ENCODE data around the gene CDK6.

The CDK6 gene

GRCh38 chr7:92826258-92826938, 10.0 kb downstream of the CDK6 start:
- no peak for DNase-seq (ENCODE audit: low read depth)

- no peak for DNase-seq (ENCODE audit: low read depth)
Observed at GRCh38 chr7:92824901-92825480, 11.4 kb downstream of the CDK6 start.

GRCh38 chr7:92824450-92824849, 11.9 kb downstream of the CDK6 start:
- DNase-seq (ENCODE audit: low read depth), result no peak

- DNase-seq (ENCODE audit: low read depth), result no peak
Observed at GRCh38 chr7:92823042-92823441, 13.3 kb downstream of the CDK6 start.

- no peak for DNase-seq (ENCODE audit: low read depth)
Observed at GRCh38 chr7:92820191-92820590, 16.2 kb downstream of the CDK6 start.

- no peak for DNase-seq (ENCODE audit: low read depth)
Observed at GRCh38 chr7:92817398-92817797, 19.0 kb downstream of the CDK6 start.

- no peak for DNase-seq (ENCODE audit: low read depth)
Observed at GRCh38 chr7:92815412-92815811, 21.0 kb downstream of the CDK6 start.

- no peak for DNase-seq (ENCODE audit: low read depth)
Observed at GRCh38 chr7:92813390-92814024, 22.9 kb downstream of the CDK6 start.

- DNase-seq (ENCODE audit: low read depth), result no peak
Observed at GRCh38 chr7:92811158-92811557, 25.2 kb downstream of the CDK6 start.

- DNase-seq (ENCODE audit: low read depth), result peak; percentile 38
Observed at GRCh38 chr7:92809760-92810573, 26.4 kb downstream of the CDK6 start.

GRCh38 chr7:92809397-92809759, 27.0 kb downstream of the CDK6 start:
- no peak for DNase-seq (ENCODE audit: low read depth)

GRCh38 chr7:92808635-92809034, 27.7 kb downstream of the CDK6 start:
- DNase-seq (ENCODE audit: low read depth), result no peak

GRCh38 chr7:92808006-92808405, 28.4 kb downstream of the CDK6 start:
- no peak for DNase-seq (ENCODE audit: low read depth)

GRCh38 chr7:92806496-92806895, 29.9 kb downstream of the CDK6 start:
- DNase-seq (ENCODE audit: low read depth), result no peak

- DNase-seq (ENCODE audit: low read depth), result no peak
Observed at GRCh38 chr7:92802406-92802805, 34.0 kb downstream of the CDK6 start.

- DNase-seq (ENCODE audit: low read depth), result no peak
Observed at GRCh38 chr7:92799446-92800211, 36.7 kb downstream of the CDK6 start.

- no peak for DNase-seq (ENCODE audit: low read depth)
Observed at GRCh38 chr7:92798517-92799249, 37.7 kb downstream of the CDK6 start.

- no peak for DNase-seq (ENCODE audit: low read depth)
Observed at GRCh38 chr7:92797693-92798092, 38.7 kb downstream of the CDK6 start.

GRCh38 chr7:92797284-92797683, 39.1 kb downstream of the CDK6 start:
- DNase-seq (ENCODE audit: low read depth), result no peak

- DNase-seq (ENCODE audit: low read depth), result no peak
Observed at GRCh38 chr7:92794831-92795230, 41.5 kb downstream of the CDK6 start.

GRCh38 chr7:92794391-92794790, 42.0 kb downstream of the CDK6 start:
- no peak for DNase-seq (ENCODE audit: low read depth)

All from activated gamma-delta T cell treated with anti-CD3 and anti-CD28 coated beads, Interleukin-2, amount 50 U/mL, for 16 hours (primary cell).